Measurements from ENCODE around the gene TNS3. TPM values are rescaled to one million over a fixed set of nuclear protein-coding genes. Genes with fewer than 3 reads are reported as not detected.

The TNS3 gene
- total and polyA plus RNA-seq, 10 donors = 17.7 to 247 (median 147) TPM

DNA sequence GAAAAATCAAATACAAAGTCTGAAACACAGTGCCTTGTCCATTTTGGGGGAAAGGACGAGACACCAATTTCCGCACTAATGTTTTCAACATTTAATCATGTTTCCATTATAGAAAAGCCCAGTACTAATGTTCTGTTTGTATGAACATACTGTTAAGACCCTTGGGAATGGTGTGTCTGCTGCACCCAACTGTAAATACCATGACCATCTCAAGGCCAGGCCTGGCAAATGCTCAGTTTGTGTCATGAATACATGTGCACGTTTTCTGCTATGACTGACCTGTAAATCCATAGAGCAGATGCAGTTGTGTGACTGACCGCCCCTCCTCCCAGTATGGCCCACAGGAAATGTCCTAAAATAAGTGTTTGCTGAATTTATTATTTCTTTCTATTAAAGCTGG lies 270.0 kb downstream of the TNS3 start:
- DNase-seq = no peak
- peaks cover 0 to 20% (median 5%) of the 10 kb centered on the region in 8 donors for H3K9me3 ChIP-seq
- 88 to 95% (median 93%) methylated on average over 4 of the region's 4 CpGs for WGBS, 5 donors

DNA sequence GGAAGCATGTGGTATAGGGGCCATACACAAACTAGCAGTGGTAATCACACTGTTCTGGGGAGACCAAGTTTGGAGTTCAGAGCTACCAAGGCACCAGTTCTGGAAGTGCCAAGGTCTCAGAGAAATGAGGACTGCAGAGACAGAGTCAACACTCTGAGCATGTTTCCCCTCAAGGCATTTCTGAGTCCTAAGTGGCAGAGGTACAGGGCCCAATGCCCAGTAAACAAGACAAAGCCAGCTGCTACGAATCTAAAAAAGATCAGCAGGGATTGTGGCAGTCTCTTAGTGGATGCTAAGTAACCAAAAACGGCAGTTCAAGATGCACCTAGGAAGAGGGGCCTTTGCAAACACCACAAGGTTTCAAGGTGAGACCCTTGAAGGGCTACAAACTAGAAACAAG lies 271.9 kb downstream of the TNS3 start:
- intact Hi-C loops (cut with DNase I; ENCODE audit: low total_unique reads) = no loop called here
- peaks cover 0 to 22% (median 7%) of the 10 kb centered on the region in 6 donors for H3K4me1 ChIP-seq
- no peak for DNase-seq
- H3K27me3 ChIP-seq (replicated peaks in 1 of 7) = no peaks in the 10 kb centered on the region
- H3K9me3 ChIP-seq = peaks cover 0 to 20% (median 5%) of the 10 kb centered on the region in 8 donors
- no peak overlapping the region for H3K27ac ChIP-seq
- H3K4me3 ChIP-seq = no peak overlapping the region
- H3K36me3 ChIP-seq = peaks cover 0 to 55% (median 7%) of the 10 kb centered on the region in 6 donors
- TF ChIP-seq POLR2A (IDR thresholded peaks at IDR 0.05) (no peak), POLR2AphosphoS5 (IDR thresholded peaks at IDR 0.05) (no peak)
- TF ChIP-seq, protein P1, sequence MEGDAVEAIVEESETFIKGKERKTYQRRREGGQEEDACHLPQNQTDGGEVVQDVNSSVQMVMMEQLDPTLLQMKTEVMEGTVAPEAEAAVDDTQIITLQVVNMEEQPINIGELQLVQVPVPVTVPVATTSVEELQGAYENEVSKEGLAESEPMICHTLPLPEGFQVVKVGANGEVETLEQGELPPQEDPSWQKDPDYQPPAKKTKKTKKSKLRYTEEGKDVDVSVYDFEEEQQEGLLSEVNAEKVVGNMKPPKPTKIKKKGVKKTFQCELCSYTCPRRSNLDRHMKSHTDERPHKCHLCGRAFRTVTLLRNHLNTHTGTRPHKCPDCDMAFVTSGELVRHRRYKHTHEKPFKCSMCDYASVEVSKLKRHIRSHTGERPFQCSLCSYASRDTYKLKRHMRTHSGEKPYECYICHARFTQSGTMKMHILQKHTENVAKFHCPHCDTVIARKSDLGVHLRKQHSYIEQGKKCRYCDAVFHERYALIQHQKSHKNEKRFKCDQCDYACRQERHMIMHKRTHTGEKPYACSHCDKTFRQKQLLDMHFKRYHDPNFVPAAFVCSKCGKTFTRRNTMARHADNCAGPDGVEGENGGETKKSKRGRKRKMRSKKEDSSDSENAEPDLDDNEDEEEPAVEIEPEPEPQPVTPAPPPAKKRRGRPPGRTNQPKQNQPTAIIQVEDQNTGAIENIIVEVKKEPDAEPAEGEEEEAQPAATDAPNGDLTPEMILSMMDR (IDR thresholded peaks at IDR 0.05 in 8 of 11, conservative IDR thresholded peaks at IDR 0.05 in 3 of 11) = no peak
- 72 to 89% (median 78%) methylated on average over 2 of the region's 2 CpGs for WGBS, 5 donors

More for the DNA sequence above, 270.0 kb downstream of the TNS3 start:
- intact Hi-C loops (cut with DNase I; ENCODE audit: low total_unique reads) = no loop called here
- peaks cover 0 to 33% (median 9%) of the 10 kb centered on the region in 6 donors for H3K4me1 ChIP-seq
- no peak overlapping the region for H3K27ac ChIP-seq
- no peaks in the 10 kb centered on the region for H3K27me3 ChIP-seq (replicated peaks in 1 of 7)
- H3K36me3 ChIP-seq = peaks cover 0 to 53% (median 7%) of the 10 kb centered on the region in 6 donors
- H3K4me3 ChIP-seq = no peak overlapping the region
- TF ChIP-seq POLR2A (IDR thresholded peaks at IDR 0.05) (no peak), POLR2AphosphoS5 (IDR thresholded peaks at IDR 0.05) (no peak)
- TF ChIP-seq, protein P1 (IDR thresholded peaks at IDR 0.05 in 8 of 11, conservative IDR thresholded peaks at IDR 0.05 in 3 of 11) = no peak

DNA sequence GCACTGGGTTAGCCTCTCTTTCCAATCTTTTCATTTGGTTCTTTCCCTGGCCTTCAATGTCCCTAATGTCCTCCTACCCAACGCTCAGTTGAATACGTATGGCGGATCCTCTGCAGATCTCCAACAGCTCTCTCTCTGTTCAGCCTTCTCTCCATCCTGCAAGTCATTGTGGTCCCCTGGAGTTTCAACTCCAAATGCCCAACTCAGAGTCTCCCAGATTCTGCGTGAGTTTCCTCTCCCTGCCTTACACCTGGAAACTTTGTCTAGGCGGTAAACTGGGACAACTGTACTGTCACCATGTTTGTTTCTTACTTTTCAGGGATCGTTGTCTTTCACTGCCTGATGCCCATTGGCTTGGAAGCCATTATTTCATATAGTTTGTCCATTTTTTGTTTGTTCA lies 273.1 kb downstream of the TNS3 start:
- intact Hi-C loops (cut with DNase I; ENCODE audit: low total_unique reads) = no loop called here
- WGBS, 5 donors = 96 to 98% (median 97%) methylated on average over 6 of the region's 6 CpGs
- peaks cover 0 to 55% (median 14%) of the 10 kb centered on the region in 6 donors for H3K36me3 ChIP-seq

DNA sequence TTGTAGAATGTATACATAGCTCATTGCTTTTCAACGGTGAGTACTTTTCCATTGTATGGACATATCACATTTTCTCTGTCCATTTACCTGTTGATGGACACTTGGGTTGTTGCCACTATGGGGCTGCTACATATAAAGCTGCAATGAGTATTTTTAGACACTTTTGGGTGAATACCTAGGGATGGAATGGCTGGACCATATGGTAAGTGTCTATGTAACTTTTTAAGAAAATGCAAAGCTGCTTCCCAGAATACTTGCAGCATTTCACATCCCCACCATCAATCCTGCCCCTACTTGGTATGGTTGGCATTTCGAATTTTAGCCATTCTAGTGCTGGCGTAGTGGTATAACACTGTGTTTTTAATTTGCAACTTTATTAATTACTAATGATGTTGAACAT lies 274.6 kb downstream of the TNS3 start:
- no peak for DNase-seq
- intact Hi-C loops (cut with DNase I; ENCODE audit: low total_unique reads) = no loop called here
- Histone ChIP-seq H3K4me3 (no peak overlapping the region), H3K4me1 (no peaks in the 10 kb centered on the region), H3K9me3 (peaks cover 0 to 20% (median 5%) of the 10 kb centered on the region in 8 donors), H3K27me3 (replicated peaks in 1 of 7) (no peaks in the 10 kb centered on the region), H3K27ac (no peak overlapping the region), H3K36me3 (peaks cover 0 to 55% (median 24%) of the 10 kb centered on the region in 6 donors)
- TF ChIP-seq, protein P1 (IDR thresholded peaks at IDR 0.05 in 8 of 11, conservative IDR thresholded peaks at IDR 0.05 in 3 of 11) = peak in 1 of 11 experiments; percentile 3
- TF ChIP-seq POLR2AphosphoS5 (IDR thresholded peaks at IDR 0.05) (no peak), POLR2A (IDR thresholded peaks at IDR 0.05) (no peak)
- WGBS, 5 donors = 77 to 97% (median 92%) methylated on average over 3 of the region's 3 CpGs

More for the DNA sequence above, 273.1 kb downstream of the TNS3 start:
- no peak for DNase-seq
- peaks cover 0 to 20% (median 5%) of the 10 kb centered on the region in 8 donors for H3K9me3 ChIP-seq
- no peaks in the 10 kb centered on the region for H3K27me3 ChIP-seq (replicated peaks in 1 of 7)
- TF ChIP-seq, protein P1 (IDR thresholded peaks at IDR 0.05 in 8 of 11, conservative IDR thresholded peaks at IDR 0.05 in 3 of 11) = no peak
- TF ChIP-seq POLR2AphosphoS5 (IDR thresholded peaks at IDR 0.05) = no peak
- TF ChIP-seq POLR2A (IDR thresholded peaks at IDR 0.05) = no peak
- no peak overlapping the region for H3K27ac ChIP-seq
- H3K4me3 ChIP-seq = no peak overlapping the region
- peaks cover 0 to 10% (median 3%) of the 10 kb centered on the region in 6 donors for H3K4me1 ChIP-seq

All from spleen (tissue), 11 donors.